OCI-LY1 (cell line): ENCODE measurements around the gene DGKB.
A peak's percentile ranks its signal among the peaks of the same experiment; 100 is the strongest.

ENCODE experiments used
- H2AFZ ChIP-seq: fragments of 200-600 bp; sonication (generic), shearing (Covaris generic); 2 replicates; pipeline ENCODE4 v1.6.0; 2014; ENCODE audit warnings: antibody characterized with exemption, mild to moderate bottlenecking, low read length
- H3F3A ChIP-seq: fragments of 200-600 bp; sonication (generic), shearing (Covaris generic); 2 replicates; pipeline ENCODE4 v1.6.0; 2014; ENCODE audit warnings: mild to moderate bottlenecking, antibody characterized with exemption, low read length, moderate library complexity; ENCODE audit not compliant: insufficient read depth
- H3K27ac ChIP-seq: fragments of 200-600 bp; sonication (generic); 2 replicates; pipeline ENCODE4 v1.5.1; 2014; ENCODE audit warnings: low read length, mixed run types, mild to moderate bottlenecking, low read depth; ENCODE audit not compliant: poor library complexity, severe bottlenecking
- H3K27me3 ChIP-seq: fragments of 200-600 bp; sonication (generic); 2 replicates; pipeline ENCODE4 v1.6.0; 2014; ENCODE audit warnings: antibody characterized with exemption, mild to moderate bottlenecking, low read length, moderate library complexity; ENCODE audit not compliant: insufficient read depth
- H3K36me3 ChIP-seq: fragments of 200-600 bp; sonication (generic); 2 replicates; pipeline ENCODE4 v1.6.1; 2014; ENCODE audit warnings: mild to moderate bottlenecking, antibody characterized with exemption, low read length, moderate library complexity, mixed read lengths; ENCODE audit not compliant: insufficient read depth
- H3K4me1 ChIP-seq: fragments of 200-600 bp; sonication (generic); 2 replicates; pipeline ENCODE4 v1.5.1; 2014; ENCODE audit warnings: mild to moderate bottlenecking, low read length, moderate library complexity; ENCODE audit not compliant: insufficient read depth, severe bottlenecking
- H3K4me2 ChIP-seq: fragments of 200-600 bp; sonication (generic), shearing (Covaris generic); 2 replicates; pipeline ENCODE4 v1.6.1; 2014; ENCODE audit warnings: low read length
- H3K4me3 ChIP-seq: fragments of 200-600 bp; sonication (generic); 2 replicates; pipeline ENCODE4 v1.5.1; 2014; ENCODE audit warnings: low read length, low read depth, mild to moderate bottlenecking, mixed read lengths; ENCODE audit not compliant: poor library complexity, severe bottlenecking
- H3K79me2 ChIP-seq: fragments of 200-600 bp; shearing (Covaris generic); 2 replicates; pipeline ENCODE4 v1.6.1; 2016; ENCODE audit warnings: mixed run types, low read length, mixed read lengths; ENCODE audit not compliant: insufficient read depth
- H3K9ac ChIP-seq: fragments of 200-600 bp; sonication (generic), shearing (Covaris generic); 2 replicates; pipeline ENCODE4 v1.6.1; 2014; ENCODE audit warnings: mild to moderate bottlenecking, low read length, mixed read lengths
- H3K9me2 ChIP-seq: fragments of 200-600 bp; sonication (generic), shearing (Covaris generic); 2 replicates; pipeline ENCODE4 v1.6.1; 2014; ENCODE audit warnings: low read depth, mild to moderate bottlenecking, low read length, mixed read lengths
- H3K9me3 ChIP-seq: fragments of 200-600 bp; shearing (Covaris generic); 2 replicates; pipeline ENCODE4 v1.6.1; 2014; ENCODE audit warnings: low read length, mixed read lengths
- H4K20me1 ChIP-seq: fragments of 200-600 bp; sonication (generic), shearing (Covaris generic); 2 replicates; pipeline ENCODE4 v1.6.0; 2016; ENCODE audit warnings: mild to moderate bottlenecking, low read length; ENCODE audit not compliant: insufficient read depth
- CTCF ChIP-seq: fragments of 200-600 bp; sonication (generic), shearing (Covaris generic); IDR thresholded peaks from 2 replicates; pipeline ENCODE4 v1.5.1; 2017; ENCODE audit warnings: mild to moderate bottlenecking, antibody characterized with exemption, low read length, moderate library complexity, mixed read lengths
- EZH2 ChIP-seq: fragments of 200-600 bp; sonication (generic), shearing (Covaris generic); IDR thresholded peaks from 2 replicates; pipeline ENCODE4 v1.8.0; 2017; ENCODE audit warnings: borderline replicate concordance, mixed run types, mild to moderate bottlenecking, antibody characterized with exemption, low read length, moderate library complexity, mixed read lengths

DGKB gene

DNA sequence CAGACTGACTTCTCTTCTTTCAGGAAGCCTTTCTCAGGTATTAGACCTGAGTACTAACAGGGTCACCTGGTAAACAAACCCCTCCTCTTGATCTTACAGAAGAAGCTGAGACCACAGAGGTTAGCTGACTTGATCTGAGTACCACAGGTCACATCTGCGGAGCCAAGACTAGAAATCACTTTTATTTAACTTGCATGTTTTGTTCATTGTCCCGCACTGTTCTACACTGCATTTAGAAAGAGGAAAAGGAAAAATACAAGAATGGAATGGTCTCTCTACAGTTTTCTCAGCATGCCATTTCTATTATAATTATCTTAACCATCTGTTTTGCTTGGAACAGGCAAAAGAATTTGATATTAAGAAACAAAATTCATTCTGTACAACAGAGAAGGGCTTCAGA, 667.5 kb downstream of the DGKB start:
- Histone ChIP-seq H3K79me2 (no peaks in the 10 kb centered on the region), H3K4me2 (no peak overlapping the region), H3F3A (no peaks in the 10 kb centered on the region), H4K20me1 (no peaks in the 10 kb centered on the region), H2AFZ (no peak overlapping the region), H3K4me3 (no peak overlapping the region), H3K9me3 (no peaks in the 10 kb centered on the region), H3K27me3 (no peaks in the 10 kb centered on the region), H3K36me3 (no peaks in the 10 kb centered on the region), H3K9ac (no peak overlapping the region), H3K27ac (no peak overlapping the region), H3K9me2 (no peaks in the 10 kb centered on the region), H3K4me1 (peaks cover 39% of the 10 kb centered on the region)
- no peak for TF ChIP-seq EZH2
- no peak for TF ChIP-seq CTCF

- no peaks in the 10 kb centered on the region for H3K36me3 ChIP-seq
- H3K27ac ChIP-seq = no peak overlapping the region
- H3K27me3 ChIP-seq = no peaks in the 10 kb centered on the region
- H3K79me2 ChIP-seq = no peaks in the 10 kb centered on the region
- H3K4me3 ChIP-seq = no peak overlapping the region
- no peak overlapping the region for H3K4me2 ChIP-seq
- no peaks in the 10 kb centered on the region; the same call in 1 of the 2 replicates for H3K9me2 ChIP-seq
- no peaks in the 10 kb centered on the region for H4K20me1 ChIP-seq
- no peak overlapping the region for H3K9ac ChIP-seq
- H3K9me3 ChIP-seq = no peaks in the 10 kb centered on the region
- H2AFZ ChIP-seq = 0 out of 2 replicates have a peak overlapping the region, but pooled peaks have one; percentile 22
- no peak for TF ChIP-seq EZH2
- TF ChIP-seq CTCF = no peak
- H3F3A ChIP-seq = no peaks in the 10 kb centered on the region
- peaks cover 35% of the 10 kb centered on the region for H3K4me1 ChIP-seq
These were observed 668.6 kb downstream of the DGKB start for GRCh38 chr7:14233868-14234369.

DNA sequence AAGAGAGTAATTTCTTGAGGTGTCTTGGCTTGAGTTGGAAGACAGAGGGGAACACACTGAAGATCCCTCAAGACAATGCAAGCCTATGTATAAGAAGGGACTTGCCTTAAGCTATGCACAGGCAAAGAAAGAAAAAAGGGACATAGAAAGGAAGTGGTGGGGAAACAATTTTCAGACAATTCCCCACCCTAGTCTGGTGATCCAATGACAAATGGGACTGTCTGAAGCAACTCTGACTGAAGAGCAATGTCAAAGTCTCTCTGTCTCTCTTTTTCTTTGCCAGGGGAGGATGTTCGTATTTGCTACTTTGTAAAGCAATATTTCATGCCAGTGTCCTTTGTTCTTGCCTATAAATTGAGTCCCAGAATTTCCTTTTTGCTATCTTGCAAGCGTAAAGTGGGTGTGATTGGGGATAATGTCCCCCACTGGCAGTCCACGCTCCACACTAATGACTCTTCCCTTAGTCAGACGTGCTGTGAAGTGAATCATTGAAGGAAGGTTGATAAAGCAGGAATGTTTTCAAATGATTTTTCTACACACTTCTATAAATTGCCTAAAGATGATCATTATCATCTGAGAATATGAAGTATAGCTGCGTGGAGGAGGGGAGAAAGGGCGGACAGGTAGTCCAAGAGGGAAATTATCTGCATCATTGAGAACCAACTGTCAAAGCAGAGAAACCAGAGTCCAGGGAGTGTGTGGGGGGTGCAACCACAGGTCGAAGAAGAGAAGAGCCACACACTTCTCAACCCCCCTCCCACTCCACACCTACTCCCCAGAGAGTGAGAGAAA, 669.3 kb downstream of the DGKB start:
- TF ChIP-seq EZH2 (no peak), CTCF (no peak)
- Histone ChIP-seq H3K27me3 (no peaks in the 10 kb centered on the region), H3K9ac (no peak overlapping the region), H4K20me1 (no peaks in the 10 kb centered on the region), H3K36me3 (no peaks in the 10 kb centered on the region), H3K9me2 (no peaks in the 10 kb centered on the region; the same call in 1 of the 2 replicates), H3F3A (no peaks in the 10 kb centered on the region), H3K27ac (no peak overlapping the region), H3K79me2 (no peaks in the 10 kb centered on the region), H2AFZ (no peak overlapping the region), H3K4me3 (no peak overlapping the region), H3K4me1 (peaks cover 31% of the 10 kb centered on the region), H3K9me3 (no peaks in the 10 kb centered on the region), H3K4me2 (no peak overlapping the region)
